Measurements from ENCODE around the gene USP7. TPM values are rescaled to one million over a fixed set of nuclear protein-coding genes. Genes with fewer than 3 reads are reported as not detected.

USP7 gene
- total and polyA plus RNA-seq, 2 donors from 2014 or later, result 26.7 to 92.0 TPM

DNA sequence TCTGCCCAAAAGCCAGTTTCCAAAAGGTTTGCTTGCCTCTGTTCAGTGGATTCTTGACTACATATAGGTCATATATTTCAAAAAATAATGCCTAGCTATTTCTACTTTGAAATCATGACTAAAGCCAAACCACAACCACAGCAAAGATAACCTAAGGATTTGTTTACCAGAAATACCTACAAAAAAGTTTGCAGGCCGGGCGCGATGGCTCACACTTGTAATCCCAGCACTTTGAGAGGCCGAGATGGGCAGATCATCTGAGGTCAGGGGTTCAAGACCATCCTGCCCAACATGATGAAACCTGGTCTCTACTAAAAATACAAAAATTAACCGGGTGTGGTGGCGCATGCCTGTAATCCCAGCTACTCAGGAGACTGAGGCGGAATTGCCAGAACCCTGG lies 110.1 kb downstream of the USP7 start:
- Histone ChIP-seq H3K4me1 (ENCODE audit: control insufficient read depth in 2 of 3, insufficient read depth in 2 of 3, low read depth in 1 of 3, low read length in 3 of 3) (peaks cover 0 to 9% (median 5%) of the 10 kb centered on the region in 3 donors), H3K36me3 (ENCODE audit: control insufficient read depth in 2 of 3, insufficient read depth in 3 of 3, low read length in 3 of 3) (peaks cover 4 to 22% (median 18%) of the 10 kb centered on the region in 3 donors), H3K4me3 (ENCODE audit: low read length in 3 of 3) (no peak overlapping the region), H3K27ac (ENCODE audit: low read depth in 2 of 2, low read length in 2 of 2) (peak overlapping the region in 1 of 2 donors; percentile 33), H3K27me3 (ENCODE audit: control insufficient read depth, insufficient read depth, low read length) (no peaks in the 10 kb centered on the region), H3K9me3 (ENCODE audit: control insufficient read depth in 2 of 3, insufficient read depth in 1 of 3, low read length in 3 of 3) (no peaks in the 10 kb centered on the region), H3K9ac (ENCODE audit: low read length in 3 of 3) (no peak overlapping the region)
- intact Hi-C loops (cut with DNase I), result no loop called here
- TF ChIP-seq, protein P1, sequence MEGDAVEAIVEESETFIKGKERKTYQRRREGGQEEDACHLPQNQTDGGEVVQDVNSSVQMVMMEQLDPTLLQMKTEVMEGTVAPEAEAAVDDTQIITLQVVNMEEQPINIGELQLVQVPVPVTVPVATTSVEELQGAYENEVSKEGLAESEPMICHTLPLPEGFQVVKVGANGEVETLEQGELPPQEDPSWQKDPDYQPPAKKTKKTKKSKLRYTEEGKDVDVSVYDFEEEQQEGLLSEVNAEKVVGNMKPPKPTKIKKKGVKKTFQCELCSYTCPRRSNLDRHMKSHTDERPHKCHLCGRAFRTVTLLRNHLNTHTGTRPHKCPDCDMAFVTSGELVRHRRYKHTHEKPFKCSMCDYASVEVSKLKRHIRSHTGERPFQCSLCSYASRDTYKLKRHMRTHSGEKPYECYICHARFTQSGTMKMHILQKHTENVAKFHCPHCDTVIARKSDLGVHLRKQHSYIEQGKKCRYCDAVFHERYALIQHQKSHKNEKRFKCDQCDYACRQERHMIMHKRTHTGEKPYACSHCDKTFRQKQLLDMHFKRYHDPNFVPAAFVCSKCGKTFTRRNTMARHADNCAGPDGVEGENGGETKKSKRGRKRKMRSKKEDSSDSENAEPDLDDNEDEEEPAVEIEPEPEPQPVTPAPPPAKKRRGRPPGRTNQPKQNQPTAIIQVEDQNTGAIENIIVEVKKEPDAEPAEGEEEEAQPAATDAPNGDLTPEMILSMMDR (IDR thresholded peaks at IDR 0.05; ENCODE audit: borderline replicate concordance, extremely low read depth, insufficient read depth), result no peak
- no peak for FAIRE-seq
- no peak for DNase-seq

DNA sequence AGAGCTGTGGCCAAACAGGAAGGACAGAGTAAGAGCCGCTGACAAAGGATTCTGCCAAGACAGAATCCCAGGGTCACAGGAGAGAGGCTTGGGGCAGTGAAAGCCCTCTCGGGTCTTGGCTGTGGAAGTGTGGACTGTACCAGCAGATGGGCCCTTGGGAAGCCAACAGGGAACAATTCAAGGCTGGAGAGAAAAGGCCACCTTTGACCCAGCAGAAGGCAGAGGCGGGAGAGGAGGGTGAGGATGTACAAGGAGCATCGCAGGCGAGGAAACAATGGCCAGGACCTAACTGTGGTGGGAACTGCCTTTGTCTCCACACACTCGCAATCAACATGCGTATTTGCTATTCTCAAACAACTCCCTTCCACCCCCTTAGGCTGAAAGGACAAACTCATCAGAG lies 110.6 kb downstream of the USP7 start:
- peaks cover 0 to 9% (median 5%) of the 10 kb centered on the region in 3 donors for H3K4me1 ChIP-seq (ENCODE audit: control insufficient read depth in 2 of 3, insufficient read depth in 2 of 3, low read depth in 1 of 3, low read length in 3 of 3)
- FAIRE-seq (no peak), DNase-seq (no peak)
- no peak overlapping the region for H3K4me3 ChIP-seq (ENCODE audit: low read length in 3 of 3)
- peaks cover 4 to 24% (median 18%) of the 10 kb centered on the region in 3 donors for H3K36me3 ChIP-seq (ENCODE audit: control insufficient read depth in 2 of 3, insufficient read depth in 3 of 3, low read length in 3 of 3)
- TF ChIP-seq, protein P1 (IDR thresholded peaks at IDR 0.05; ENCODE audit: borderline replicate concordance, extremely low read depth, insufficient read depth), result no peak
- H3K9me3 ChIP-seq (ENCODE audit: control insufficient read depth in 2 of 3, insufficient read depth in 1 of 3, low read length in 3 of 3), result no peaks in the 10 kb centered on the region
- H3K27ac ChIP-seq (ENCODE audit: low read depth in 2 of 2, low read length in 2 of 2), result peak overlapping the region in 1 of 2 donors; percentile 33
- H3K27me3 ChIP-seq (ENCODE audit: control insufficient read depth, insufficient read depth, low read length), result no peaks in the 10 kb centered on the region
- intact Hi-C loops (cut with DNase I), result no loop called here
- H3K9ac ChIP-seq (ENCODE audit: low read length in 3 of 3), result no peak overlapping the region

DNA sequence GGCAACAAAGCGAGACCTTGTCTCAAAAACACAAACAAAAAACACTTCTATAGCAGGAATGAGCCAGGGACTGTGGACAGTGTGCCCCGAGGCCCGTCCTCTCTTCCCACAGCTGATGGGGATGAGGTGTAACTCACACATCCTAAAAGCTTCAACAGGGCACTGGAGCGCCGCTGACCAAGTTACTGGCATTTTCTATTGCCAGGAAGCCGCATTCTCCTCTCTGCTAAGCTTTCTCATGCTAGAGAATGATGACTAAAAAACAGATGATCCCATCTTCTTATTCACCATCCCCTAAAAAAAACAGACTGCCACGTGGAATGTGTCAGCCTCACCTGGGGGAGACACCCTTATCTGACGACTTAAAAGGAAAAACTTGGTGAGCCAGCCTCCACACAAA lies 111.2 kb downstream of the USP7 start:
- peak overlapping the region in 1 of 2 donors; percentile 23 for H3K27ac ChIP-seq (ENCODE audit: low read depth in 2 of 2, low read length in 2 of 2)
- intact Hi-C loops (cut with DNase I), result no loop called here
- no peak overlapping the region for H3K4me3 ChIP-seq (ENCODE audit: low read length in 3 of 3)
- no peaks in the 10 kb centered on the region for H3K27me3 ChIP-seq (ENCODE audit: control insufficient read depth, insufficient read depth, low read length)
- peaks cover 0 to 9% (median 5%) of the 10 kb centered on the region in 3 donors for H3K4me1 ChIP-seq (ENCODE audit: control insufficient read depth in 2 of 3, insufficient read depth in 2 of 3, low read depth in 1 of 3, low read length in 3 of 3)
- TF ChIP-seq, protein P1 (IDR thresholded peaks at IDR 0.05; ENCODE audit: borderline replicate concordance, extremely low read depth, insufficient read depth), result no peak
- H3K36me3 ChIP-seq (ENCODE audit: control insufficient read depth in 2 of 3, insufficient read depth in 3 of 3, low read length in 3 of 3), result peaks cover 4 to 24% (median 18%) of the 10 kb centered on the region in 3 donors
- H3K9ac ChIP-seq (ENCODE audit: low read length in 3 of 3), result no peak overlapping the region
- no peaks in the 10 kb centered on the region for H3K9me3 ChIP-seq (ENCODE audit: control insufficient read depth in 2 of 3, insufficient read depth in 1 of 3, low read length in 3 of 3)
- no peak for DNase-seq
- FAIRE-seq, result no peak
